GM12873 (cell line): ENCODE data around the gene VSTM2L.

Experiments used
- CTCF ChIP-seq: IDR thresholded peaks from 2 replicates; pipeline ENCODE4 v1.5.1; 2012; ENCODE audit warnings: low read depth, mild to moderate bottlenecking, moderate library complexity, low read length, control low read depth; ENCODE audit not compliant: insufficient read depth; ENCODE audit errors: missing control alignments

VSTM2L gene

GRCh38 chr20:37986873-37987601 lies 84.1 kb downstream of the VSTM2L start:
- TF ChIP-seq CTCF: no peak

GRCh38 chr20:37987602-37988290 lies 84.8 kb downstream of the VSTM2L start:
- TF ChIP-seq CTCF: no peak

GRCh38 chr20:37988306-37988954 lies 85.5 kb downstream of the VSTM2L start:
- no peak for TF ChIP-seq CTCF

DNA sequence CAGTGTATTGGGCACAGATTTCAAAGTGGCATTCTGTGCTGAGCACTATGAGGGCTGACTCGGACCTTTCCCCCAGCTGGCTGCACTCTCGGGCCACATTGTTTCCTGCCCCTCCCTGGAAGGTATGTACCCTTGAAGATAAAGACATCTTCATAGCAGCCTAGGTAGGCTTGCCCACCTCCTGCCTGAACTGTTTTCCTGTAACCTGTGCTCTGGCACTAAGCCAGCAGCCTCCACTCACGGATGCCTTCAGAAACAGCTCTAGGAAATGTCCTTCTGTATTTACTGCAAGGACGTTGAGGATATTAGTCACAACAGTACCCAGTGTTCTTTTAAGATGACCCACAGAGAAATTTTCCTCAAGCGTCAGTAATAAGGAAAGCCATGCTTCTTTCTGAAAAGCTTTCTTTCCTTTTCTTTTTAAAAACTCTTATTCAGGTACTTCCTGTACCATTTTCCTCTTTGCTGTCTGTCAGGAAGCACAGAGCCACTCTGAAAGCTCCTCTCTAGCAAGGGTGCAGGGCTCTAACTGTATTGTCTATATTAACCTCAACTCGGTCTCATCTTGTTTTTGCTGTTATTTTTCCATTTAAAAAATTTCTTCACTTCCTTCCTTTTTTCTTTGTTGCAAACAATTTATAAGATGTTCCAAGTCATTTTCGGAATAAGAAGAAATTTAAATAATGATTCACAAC lies 86.8 kb downstream of the VSTM2L start:
- TF ChIP-seq CTCF: no peak

GRCh38 chr20:37990571-37991151 lies 87.7 kb downstream of the VSTM2L start:
- no peak for TF ChIP-seq CTCF

DNA sequence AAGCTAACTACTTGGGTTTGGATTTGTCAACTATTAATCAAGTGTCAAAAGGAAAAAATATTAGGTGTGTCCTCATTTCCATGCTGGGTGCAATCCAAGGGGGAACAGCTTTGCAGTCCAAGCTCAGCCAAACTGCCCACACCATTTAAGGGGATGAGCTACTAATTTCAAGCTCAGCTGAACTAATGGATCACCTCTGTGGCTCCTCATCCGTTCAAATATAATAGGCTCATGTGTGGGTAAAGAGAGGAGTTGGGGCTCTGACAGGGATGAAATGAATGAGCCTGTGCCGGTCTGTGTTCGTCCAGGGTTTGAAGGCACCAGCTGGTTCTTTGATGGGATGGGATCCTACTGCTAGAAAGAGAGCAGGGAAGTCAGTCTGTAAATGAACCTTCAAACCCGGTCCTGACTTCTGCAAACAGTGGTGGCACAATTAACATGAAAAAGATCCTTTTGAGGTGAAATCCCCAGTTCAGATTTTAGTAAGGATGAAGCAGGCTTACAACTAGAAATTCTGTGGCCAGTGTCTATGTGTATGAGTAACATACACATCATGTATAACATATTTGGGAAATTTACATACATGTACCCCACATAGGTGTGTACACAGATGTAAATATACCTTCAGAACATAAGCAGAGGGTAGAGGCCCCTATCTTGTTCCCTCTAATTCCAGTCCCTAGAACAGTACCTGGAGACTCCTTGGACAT lies 88.4 kb downstream of the VSTM2L start:
- TF ChIP-seq CTCF: no peak
